Panc1 (cell line): ENCODE results near the gene SH3BGRL2. TPM values are rescaled to one million over a fixed set of nuclear protein-coding genes. Genes with fewer than 3 reads are reported as not detected.

Source experiments
- ATAC-seq: fragments of 200-7000 bp; cut with Tn5 transposase; 2 replicates; pipeline ENCODE4 v1.9.1; 2020; ENCODE audit warnings: mild to moderate bottlenecking, moderate library complexity
- BruUV-seq: library from RNA; stranded (reverse); fragments of 400-500 nt; replicated peaks from 2 replicates; lab custom pipeline; 2021; lab: Mats Ljungman, UMichigan
- CTCF ChIA-PET: fragments of 300-600 bp; sonication (Branson Sonifier 250); formaldehyde crosslinking; loops from one replicate; lab custom pipeline; 2022; ENCODE audit warnings: antibody characterized with exemption; lab: Charles Lee
- POLR2A ChIA-PET: fragments of 300-600 bp; sonication (Branson Sonifier 250); formaldehyde crosslinking; loops from one replicate; lab custom pipeline; 2022; ENCODE audit warnings: antibody characterized with exemption; lab: Charles Lee
- DNase-seq: peaks from one replicate; pipeline ENCODE4 v3.0.0-alpha.2; 2010; ENCODE audit warnings: low read depth, low spot score
- H3K27ac ChIP-seq: 2 replicates; pipeline ENCODE4 v1.5.1; 2011; ENCODE audit warnings: mild to moderate bottlenecking, low read length, inconsistent platforms
- H3K27me3 ChIP-seq: fragments of 200-500 bp; sonication (Bioruptor generic); 2 replicates; pipeline ENCODE4 v1.6.0; 2014; ENCODE audit warnings: low read length, inconsistent platforms; ENCODE audit not compliant: control insufficient read depth, insufficient read depth
- H3K36me3 ChIP-seq: fragments of 200-500 bp; sonication (Bioruptor generic); 2 replicates; pipeline ENCODE4 v1.5.1; 2014; ENCODE audit warnings: inconsistent platforms, mild to moderate bottlenecking, low read length, moderate library complexity; ENCODE audit not compliant: control insufficient read depth, insufficient read depth
- H3K4me1 ChIP-seq: 2 replicates; pipeline ENCODE4 v1.5.1; 2011; ENCODE audit warnings: inconsistent platforms, mild to moderate bottlenecking, low read length, moderate library complexity; ENCODE audit not compliant: control insufficient read depth, insufficient read depth
- H3K4me3 ChIP-seq, 2 experiments: 2 replicates each; pipeline ENCODE4 v1.5.1; 2011 to 2012; ENCODE audit warnings: low read depth in 2 of 2, low read length in 2 of 2, mild to moderate bottlenecking in 2 of 2, inconsistent platforms in 1 of 2, moderate library complexity in 1 of 2
- H3K9me3 ChIP-seq: fragments of 200-500 bp; sonication (Bioruptor generic); 2 replicates; pipeline ENCODE4 v1.5.1; 2014; ENCODE audit warnings: low read depth, mild to moderate bottlenecking, inconsistent platforms, low read length, moderate library complexity; ENCODE audit not compliant: control insufficient read depth, insufficient read depth
- POLR2AphosphoS5 ChIP-seq: IDR thresholded peaks from 2 replicates; pipeline ENCODE4 v1.6.1; 2012; ENCODE audit warnings: mild to moderate bottlenecking, low read depth, low read length, moderate library complexity
- REST ChIP-seq, 2 experiments: IDR thresholded peaks; 2 replicates each; pipeline ENCODE4 v1.6.1; 2011 to 2012; ENCODE audit warnings: low read depth in 2 of 2, control low read depth in 1 of 2, low read length in 1 of 2, mild to moderate bottlenecking in 1 of 2, moderate library complexity in 1 of 2; ENCODE audit not compliant: insufficient read depth in 1 of 2
- SIN3A ChIP-seq: IDR thresholded peaks from 2 replicates; pipeline ENCODE4 v1.6.1; 2012; ENCODE audit warnings: low read depth, mild to moderate bottlenecking, low read length, moderate library complexity, borderline replicate concordance; ENCODE audit not compliant: insufficient read depth
- TCF7L2 ChIP-seq: IDR thresholded peaks from 2 replicates; pipeline ENCODE4 v1.6.1; 2011; ENCODE audit warnings: mild to moderate bottlenecking, low read depth, low read length, inconsistent platforms
- in situ Hi-C: cut with HindIII; loops from 2 replicates; pipeline ENCODE4 v1.10.0; 2016; ENCODE audit warnings: low sequenced_read_pairs, low pct_unique_long_range_greater_than_20kb
- intact Hi-C: fragments of 100-400 bp; cut with micrococcal nuclease; formaldehyde crosslinking; loops from one replicate; pipeline ENCODE4 v1.10.0; 2022; ENCODE audit not compliant: unreplicated experiment
- total RNA-seq: library from RNA; stranded (reverse); gene quantifications from one replicate; pipeline ENCODE4 v1.2.1, GENCODE V29; 2021; ENCODE audit not compliant: unreplicated experiment
- TF ChIP-seq, protein P1 (sequence below): fragments of 450-650 bp; IDR thresholded peaks from 2 replicates; pipeline ENCODE4 v1.5.1; 2017; ENCODE audit warnings: mild to moderate bottlenecking

Gene SH3BGRL2
- total RNA-seq, 1 experiment from 2014 or later: 8.5 TPM

GRCh38 chr6:79666634-79667033 lies 35.5 kb downstream of the SH3BGRL2 start:
- Histone ChIP-seq H3K9me3 (no peaks in the 10 kb centered on the region), H3K4me3 (no peak overlapping the region), H3K4me1 (peaks cover 7% of the 10 kb centered on the region), H3K27me3 (no peaks in the 10 kb centered on the region), H3K27ac (no peak overlapping the region), H3K36me3 (no peaks in the 10 kb centered on the region)
- ChIA-PET POLR2A (no interaction called here), CTCF (no interaction called here)
- TF ChIP-seq TCF7L2: no peak
- no TSS peak for BruUV-seq
- intact Hi-C loops: no loop called here
- in situ Hi-C loops: no loop called here
- no peak for ATAC-seq
- no peak for DNase-seq

- BruUV-seq: no TSS peak
- Histone ChIP-seq H3K9me3 (no peaks in the 10 kb centered on the region), H3K4me3 (no peak overlapping the region), H3K27me3 (no peaks in the 10 kb centered on the region), H3K36me3 (no peaks in the 10 kb centered on the region), H3K4me1 (peaks cover 19% of the 10 kb centered on the region), H3K27ac (peak overlapping the region; percentile 57; the same call in 1 of the 2 replicates)
- CTCF ChIA-PET: no interaction called here
- no peak for ATAC-seq
- in situ Hi-C loops: no loop called here
- no peak for DNase-seq
- TF ChIP-seq, protein P1, sequence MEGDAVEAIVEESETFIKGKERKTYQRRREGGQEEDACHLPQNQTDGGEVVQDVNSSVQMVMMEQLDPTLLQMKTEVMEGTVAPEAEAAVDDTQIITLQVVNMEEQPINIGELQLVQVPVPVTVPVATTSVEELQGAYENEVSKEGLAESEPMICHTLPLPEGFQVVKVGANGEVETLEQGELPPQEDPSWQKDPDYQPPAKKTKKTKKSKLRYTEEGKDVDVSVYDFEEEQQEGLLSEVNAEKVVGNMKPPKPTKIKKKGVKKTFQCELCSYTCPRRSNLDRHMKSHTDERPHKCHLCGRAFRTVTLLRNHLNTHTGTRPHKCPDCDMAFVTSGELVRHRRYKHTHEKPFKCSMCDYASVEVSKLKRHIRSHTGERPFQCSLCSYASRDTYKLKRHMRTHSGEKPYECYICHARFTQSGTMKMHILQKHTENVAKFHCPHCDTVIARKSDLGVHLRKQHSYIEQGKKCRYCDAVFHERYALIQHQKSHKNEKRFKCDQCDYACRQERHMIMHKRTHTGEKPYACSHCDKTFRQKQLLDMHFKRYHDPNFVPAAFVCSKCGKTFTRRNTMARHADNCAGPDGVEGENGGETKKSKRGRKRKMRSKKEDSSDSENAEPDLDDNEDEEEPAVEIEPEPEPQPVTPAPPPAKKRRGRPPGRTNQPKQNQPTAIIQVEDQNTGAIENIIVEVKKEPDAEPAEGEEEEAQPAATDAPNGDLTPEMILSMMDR: no peak
- TF ChIP-seq TCF7L2: no peak
- no peak for TF ChIP-seq SIN3A
- TF ChIP-seq REST (IDR thresholded peaks at IDR 0.05; ENCODE audit: insufficient read depth in 1 of 2, low read depth in 2 of 2, low read length in 1 of 2): no peak
- no peak for TF ChIP-seq POLR2AphosphoS5
- POLR2A ChIA-PET: no interaction called here
- intact Hi-C loops: no loop called here
These were observed 37.3 kb downstream of the SH3BGRL2 start for GRCh38 chr6:79668381-79668780.

- DNase-seq (no peak), ATAC-seq (no peak)
- ChIA-PET CTCF (interaction anchor here (0.7 kb wide), 1 partner anchor 245 kb away, joined by 10 read pairs; no protein-coding TSS in a partner anchor), POLR2A (no interaction called here)
- Histone ChIP-seq H3K27me3 (no peaks in the 10 kb centered on the region), H3K4me3 (no peak overlapping the region), H3K9me3 (no peaks in the 10 kb centered on the region), H3K27ac (no peak overlapping the region), H3K36me3 (no peaks in the 10 kb centered on the region), H3K4me1 (peaks cover 19% of the 10 kb centered on the region)
- in situ Hi-C loops (no loop called here), intact Hi-C loops (no loop called here)
- no TSS peak for BruUV-seq
- TF ChIP-seq, protein P1: no peak
- TF ChIP-seq REST (IDR thresholded peaks at IDR 0.05; ENCODE audit: insufficient read depth in 1 of 2, low read depth in 2 of 2, low read length in 1 of 2) (no peak), POLR2AphosphoS5 (no peak), SIN3A (no peak), TCF7L2 (no peak)
These were observed 38.6 kb downstream of the SH3BGRL2 start for GRCh38 chr6:79669766-79670165.
